Kidney (tissue), 14 donors: ENCODE measurements around the gene SULT1E1. TPM values are rescaled to one million over a fixed set of nuclear protein-coding genes. Genes with fewer than 3 reads are reported as not detected.

Experiments used
- DNase-seq, 5 donors: peaks; one replicate each; pipeline ENCODE4 v3.0.0-alpha.2; 2013 to 2020
- FAIRE-seq: peaks from 2 replicates; lab custom pipeline; 2012; peaks lifted over from hg19 to GRCh38; lab: Jason Lieb, UNC
- H3K27ac ChIP-seq, 2 donors: one replicate each; pipeline ENCODE4 v1.7.0; 2013; ENCODE audit warnings: low read depth in 2 of 2, low read length in 2 of 2, inconsistent platforms in 1 of 2
- H3K27me3 ChIP-seq: one replicate; pipeline ENCODE4 v1.7.1; 2013; ENCODE audit warnings: low read length, inconsistent platforms; ENCODE audit not compliant: control insufficient read depth, insufficient read depth
- H3K36me3 ChIP-seq, 3 donors: one replicate each; pipeline versions ENCODE4 v1.7.0 to v1.7.1; 2013; ENCODE audit warnings: low read length in 3 of 3, control low read depth in 1 of 3, inconsistent platforms in 1 of 3; ENCODE audit not compliant: insufficient read depth in 3 of 3, control insufficient read depth in 2 of 3
- H3K4me1 ChIP-seq, 3 donors: one replicate each; pipeline versions ENCODE4 v1.7.0 to v1.7.1; 2013; ENCODE audit warnings: low read length in 3 of 3, inconsistent platforms in 1 of 3, low read depth in 1 of 3; ENCODE audit not compliant: control insufficient read depth in 2 of 3, insufficient read depth in 2 of 3
- H3K4me3 ChIP-seq, 3 donors: one replicate each; pipeline versions ENCODE4 v1.7.0 to v1.8.1; 2013; ENCODE audit warnings: low read length in 3 of 3, control low read depth in 1 of 3, inconsistent platforms in 1 of 3
- H3K9ac ChIP-seq, 3 donors: one replicate each; pipeline versions ENCODE4 v1.7.0 to v1.7.1; 2013; ENCODE audit warnings: low read length in 3 of 3, control low read depth in 1 of 3, inconsistent platforms in 1 of 3
- H3K9me3 ChIP-seq, 3 donors: one replicate each; pipeline versions ENCODE4 v1.7.0 to v1.7.1; 2013; ENCODE audit warnings: low read length in 3 of 3, control low read depth in 1 of 3, inconsistent platforms in 1 of 3; ENCODE audit not compliant: control insufficient read depth in 2 of 3, insufficient read depth in 1 of 3
- intact Hi-C: fragments of 100-400 bp; cut with DNase I; formaldehyde crosslinking; loops from one replicate; pipeline ENCODE4 v1.11.1; 2022
- polyA plus RNA-seq: library from polyadenylated mRNA; stranded (reverse); fragments of 350-450 nt; fragmentation: Illumina TruSeq; extraction: RNeasy Lipid Tissue Mini Kit (QIAGEN cat#74804); gene quantifications from one replicate; pipeline ENCODE4 v1.2.3, GENCODE V29; 2014; ENCODE audit warnings: low read depth, low replicate concordance; ENCODE audit not compliant: insufficient read depth
- total RNA-seq: library from RNA; stranded (reverse); fragmentation: NEBNext Ultra II Directional; extraction: Animal tissue kit (Norgen Biotek cat#: 25700); gene quantifications from one replicate; pipeline ENCODE4 v1.2.1, GENCODE V29; 2021
- TF ChIP-seq, protein P1 (sequence below): IDR thresholded peaks from 3 replicates; pipeline ENCODE4 v1.5.1; 2012; ENCODE audit warnings: mild to moderate bottlenecking, moderate library complexity, borderline replicate concordance; ENCODE audit not compliant: insufficient read depth; ENCODE audit errors: extremely low read depth
- donor health status: control.
- donor health status: control.
- donor health status: control.
- donor health status: control.
- donor health status: control.
- donor health status: DM: yes; HTN: yes; CAD: no.
- donor health status: Normal renal cell carcinoma (clear cell type).

SULT1E1 gene
- total and polyA plus RNA-seq, 2 donors from 2014 or later: 0.28 to 1.4 TPM

DNA sequence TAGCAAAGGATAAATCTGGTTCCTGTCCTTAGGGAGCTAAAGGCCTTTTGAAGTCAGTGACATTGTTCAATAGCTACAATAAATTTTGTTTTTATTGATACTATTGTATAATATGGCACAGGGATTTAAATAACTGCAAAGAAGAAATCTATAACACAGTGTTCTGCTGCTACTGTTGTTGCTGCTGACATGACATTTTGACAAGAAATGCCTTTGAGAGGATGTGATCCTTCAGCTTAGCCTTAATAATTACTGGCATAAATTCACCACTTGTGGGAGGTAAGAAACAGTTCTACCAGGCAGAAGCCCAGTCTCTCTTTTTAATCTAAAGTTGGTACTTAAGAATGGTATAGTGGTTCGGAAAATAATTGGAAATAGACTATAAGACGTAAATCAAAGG lies 4.1 kb downstream of the SULT1E1 start:
- Histone ChIP-seq H3K4me1 (peaks cover 0 to 12% (median 3%) of the 10 kb centered on the region in 3 donors), H3K27ac (no peak overlapping the region), H3K36me3 (peaks cover 0 to 2% (median 0%) of the 10 kb centered on the region in 3 donors), H3K27me3 (no peaks in the 10 kb centered on the region), H3K9ac (peak overlapping the region in 1 of 3 donors; percentile 31), H3K4me3 (peak overlapping the region in 1 of 3 donors; percentile 60), H3K9me3 (no peaks in the 10 kb centered on the region)
- intact Hi-C loops: no loop called here
- no peak for DNase-seq
- TF ChIP-seq, protein P1, sequence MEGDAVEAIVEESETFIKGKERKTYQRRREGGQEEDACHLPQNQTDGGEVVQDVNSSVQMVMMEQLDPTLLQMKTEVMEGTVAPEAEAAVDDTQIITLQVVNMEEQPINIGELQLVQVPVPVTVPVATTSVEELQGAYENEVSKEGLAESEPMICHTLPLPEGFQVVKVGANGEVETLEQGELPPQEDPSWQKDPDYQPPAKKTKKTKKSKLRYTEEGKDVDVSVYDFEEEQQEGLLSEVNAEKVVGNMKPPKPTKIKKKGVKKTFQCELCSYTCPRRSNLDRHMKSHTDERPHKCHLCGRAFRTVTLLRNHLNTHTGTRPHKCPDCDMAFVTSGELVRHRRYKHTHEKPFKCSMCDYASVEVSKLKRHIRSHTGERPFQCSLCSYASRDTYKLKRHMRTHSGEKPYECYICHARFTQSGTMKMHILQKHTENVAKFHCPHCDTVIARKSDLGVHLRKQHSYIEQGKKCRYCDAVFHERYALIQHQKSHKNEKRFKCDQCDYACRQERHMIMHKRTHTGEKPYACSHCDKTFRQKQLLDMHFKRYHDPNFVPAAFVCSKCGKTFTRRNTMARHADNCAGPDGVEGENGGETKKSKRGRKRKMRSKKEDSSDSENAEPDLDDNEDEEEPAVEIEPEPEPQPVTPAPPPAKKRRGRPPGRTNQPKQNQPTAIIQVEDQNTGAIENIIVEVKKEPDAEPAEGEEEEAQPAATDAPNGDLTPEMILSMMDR: no peak
- no peak for FAIRE-seq

DNA sequence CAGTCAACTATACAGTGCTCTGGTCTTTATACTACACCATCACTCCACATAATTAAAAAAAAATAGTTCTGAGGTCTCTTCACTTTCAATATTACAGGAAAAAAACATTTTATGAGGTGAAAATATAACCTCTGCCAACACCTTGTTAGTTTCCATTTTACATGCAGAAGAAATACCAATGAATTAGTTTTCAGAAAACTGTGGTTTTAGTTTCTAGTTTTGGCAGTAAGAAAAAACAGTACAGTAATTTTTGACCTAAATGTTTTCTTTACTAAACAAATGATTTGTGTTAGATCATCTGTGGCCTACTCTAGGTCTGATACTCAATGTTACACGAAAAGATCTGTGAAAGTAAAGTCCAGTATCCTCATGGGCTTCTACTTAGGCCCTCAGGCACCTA lies 10.0 kb downstream of the SULT1E1 start:
- TF ChIP-seq, protein P1: no peak
- no peak overlapping the region for H3K4me3 ChIP-seq
- intact Hi-C loops: no loop called here
- peaks cover 0 to 4% (median 0%) of the 10 kb centered on the region in 3 donors for H3K36me3 ChIP-seq
- no peak overlapping the region for H3K27ac ChIP-seq
- no peaks in the 10 kb centered on the region for H3K27me3 ChIP-seq
- DNase-seq (no peak), FAIRE-seq (no peak)
- H3K9ac ChIP-seq: no peak overlapping the region
- H3K9me3 ChIP-seq: no peaks in the 10 kb centered on the region
- H3K4me1 ChIP-seq: no peaks in the 10 kb centered on the region

DNA sequence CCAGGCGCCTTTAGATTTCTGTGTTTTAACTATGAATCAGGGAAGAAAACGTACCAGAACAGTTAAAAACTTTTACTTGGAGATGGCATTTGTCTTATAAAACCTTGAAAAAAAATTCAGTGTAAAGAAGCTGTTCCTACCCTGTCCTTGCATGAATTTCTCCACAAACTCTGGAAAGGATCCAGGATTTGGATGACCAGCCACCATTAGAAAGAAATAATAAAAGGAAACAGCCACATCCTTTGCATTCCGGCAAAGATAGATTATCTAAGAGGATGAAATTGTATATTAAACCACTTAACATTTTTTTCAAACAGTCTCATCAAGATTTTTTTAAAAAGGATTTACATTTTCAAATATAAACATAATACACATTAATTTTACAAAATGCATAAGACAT lies 10.6 kb downstream of the SULT1E1 start:
- Histone ChIP-seq H3K27ac (no peak overlapping the region), H3K9ac (no peak overlapping the region), H3K9me3 (no peaks in the 10 kb centered on the region), H3K27me3 (no peaks in the 10 kb centered on the region), H3K36me3 (peaks cover 0 to 9% (median 0%) of the 10 kb centered on the region in 3 donors), H3K4me3 (no peak overlapping the region), H3K4me1 (no peaks in the 10 kb centered on the region)
- intact Hi-C loops: no loop called here
- TF ChIP-seq, protein P1: no peak
- FAIRE-seq (no peak), DNase-seq (peak in 1 of 5 donors; percentile 42)

DNA sequence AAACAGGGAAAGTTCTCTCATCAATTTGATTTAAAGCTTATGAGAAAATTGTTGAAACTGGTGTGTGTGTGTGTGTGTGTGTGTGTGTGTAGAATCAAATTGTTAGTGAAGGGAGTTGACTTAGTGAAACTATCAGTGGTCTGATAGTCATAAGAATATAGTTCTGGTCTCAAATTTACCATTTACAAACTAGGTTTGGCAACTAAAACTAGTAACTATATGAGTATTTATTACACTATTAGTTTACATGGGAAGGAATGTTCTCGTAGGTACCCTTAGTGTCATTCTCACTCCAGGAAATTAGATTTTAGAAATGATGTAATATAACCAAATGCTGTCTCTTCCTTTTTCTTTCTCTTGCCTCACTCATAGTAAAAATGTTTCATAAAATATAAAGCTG lies 11.9 kb downstream of the SULT1E1 start:
- Histone ChIP-seq H3K9me3 (no peaks in the 10 kb centered on the region), H3K27ac (no peak overlapping the region), H3K4me1 (no peaks in the 10 kb centered on the region), H3K4me3 (no peak overlapping the region), H3K36me3 (peaks cover 0 to 7% (median 0%) of the 10 kb centered on the region in 3 donors), H3K27me3 (no peaks in the 10 kb centered on the region), H3K9ac (no peak overlapping the region)
- intact Hi-C loops: no loop called here
- TF ChIP-seq, protein P1: no peak
- DNase-seq: no peak
- no peak for FAIRE-seq
